OCI-LY7 (cell line): Measurements from ENCODE around the gene MAP7D2. TPM values are rescaled to one million over a fixed set of nuclear protein-coding genes. Genes with fewer than 3 reads are reported as not detected.

Experiments used
- BruUV-seq: library from RNA; stranded (reverse); fragments of 400-500 nt; replicated peaks from 2 replicates; lab custom pipeline; 2021; lab: Mats Ljungman, UMichigan
- CTCF ChIA-PET: fragments of 300-600 bp; sonication (Branson Sonifier 250); formaldehyde crosslinking; loops from one replicate; lab custom pipeline; 2022; ENCODE audit warnings: antibody characterized with exemption; ENCODE audit not compliant: unreplicated experiment; lab: Charles Lee
- POLR2A ChIA-PET: fragments of 300-600 bp; sonication (Branson Sonifier 250); formaldehyde crosslinking; loops from one replicate; lab custom pipeline; 2022; ENCODE audit warnings: antibody characterized with exemption; lab: Charles Lee
- DNase-seq: peaks from one replicate; pipeline ENCODE4 v3.0.0-alpha.2; 2015; ENCODE audit warnings: low spot score
- H2AFZ ChIP-seq: fragments of 200-600 bp; sonication (generic), shearing (Covaris generic); 2 replicates; pipeline ENCODE4 v1.6.1; 2014; ENCODE audit warnings: mild to moderate bottlenecking, antibody characterized with exemption, low read length, moderate library complexity
- H3K27ac ChIP-seq: fragments of 200-600 bp; sonication (generic); 2 replicates; pipeline ENCODE4 v1.5.1; 2014; ENCODE audit warnings: mixed run types, low read depth, mild to moderate bottlenecking, moderate library complexity, low read length, inconsistent platforms; ENCODE audit not compliant: poor library complexity, severe bottlenecking
- H3K36me3 ChIP-seq: fragments of 200-600 bp; sonication (generic); 2 replicates; pipeline ENCODE4 v1.6.1; 2014; ENCODE audit warnings: mild to moderate bottlenecking, antibody characterized with exemption, low read length, moderate library complexity, mixed read lengths; ENCODE audit not compliant: insufficient read depth
- H3K4me1 ChIP-seq: fragments of 200-600 bp; sonication (generic); 2 replicates; pipeline ENCODE4 v1.5.1; 2014; ENCODE audit warnings: mild to moderate bottlenecking, low read length; ENCODE audit not compliant: insufficient read depth, poor library complexity, severe bottlenecking
- H3K4me2 ChIP-seq: fragments of 200-600 bp; sonication (generic); 2 replicates; pipeline ENCODE4 v1.6.1; 2014; ENCODE audit warnings: mild to moderate bottlenecking, low read length
- H3K4me3 ChIP-seq: fragments of 200-600 bp; sonication (generic); 2 replicates; pipeline ENCODE4 v1.5.1; 2014; ENCODE audit warnings: mild to moderate bottlenecking, low read depth, low read length; ENCODE audit not compliant: poor library complexity, severe bottlenecking
- H3K79me2 ChIP-seq: fragments of 200-600 bp; sonication (generic); 2 replicates; pipeline ENCODE4 v1.6.1; 2016; ENCODE audit warnings: low read depth, mild to moderate bottlenecking, low read length, moderate library complexity, mixed read lengths; ENCODE audit not compliant: insufficient read depth
- H3K9me2 ChIP-seq: fragments of 200-600 bp; sonication (generic); 2 replicates; pipeline ENCODE4 v1.6.1; 2016; ENCODE audit warnings: mild to moderate bottlenecking, low read length, mixed read lengths; ENCODE audit not compliant: insufficient read depth
- H3K9me3 ChIP-seq: fragments of 200-600 bp; sonication (generic); 2 replicates; pipeline ENCODE4 v1.6.1; 2014; ENCODE audit warnings: mild to moderate bottlenecking, mixed run types, low read length, mixed read lengths
- H4K20me1 ChIP-seq: fragments of 200-600 bp; sonication (generic); 2 replicates; pipeline ENCODE4 v1.6.1; 2014; ENCODE audit warnings: mild to moderate bottlenecking, antibody characterized with exemption, low read length, moderate library complexity, mixed read lengths; ENCODE audit not compliant: insufficient read depth
- CTCF ChIP-seq: fragments of 200-600 bp; sonication (generic); conservative IDR thresholded peaks from 2 replicates; pipeline ENCODE4 v1.5.1; 2014; ENCODE audit warnings: mild to moderate bottlenecking, antibody characterized with exemption, low read length, moderate library complexity, mixed read lengths
- EZH2phosphoT487 ChIP-seq: fragments of 200-600 bp; sonication (generic); IDR thresholded peaks from 2 replicates; pipeline ENCODE4 v1.6.1; 2018; ENCODE audit warnings: low read depth, borderline replicate concordance, mild to moderate bottlenecking, mixed run types, antibody characterized with exemption, low read length, moderate library complexity, mixed read lengths
- intact Hi-C: fragments of 100-400 bp; cut with micrococcal nuclease; formaldehyde crosslinking; loops from one replicate; pipeline ENCODE4 v1.10.0; 2022; ENCODE audit not compliant: unreplicated experiment
- total RNA-seq, 2 experiments: library from RNA; depleted of rRNA in 1 of 2; stranded (reverse); fragments of >200 nt in 1 of 2; shearing (Covaris generic) in 1 of 2; gene quantifications; 2 replicates each; pipeline ENCODE4 v1.2.3, GENCODE V29; 2014 to 2022

The MAP7D2 gene
- total RNA-seq, 2 experiments from 2014 or later, result 0.13 TPM; not detected in 1

DNA sequence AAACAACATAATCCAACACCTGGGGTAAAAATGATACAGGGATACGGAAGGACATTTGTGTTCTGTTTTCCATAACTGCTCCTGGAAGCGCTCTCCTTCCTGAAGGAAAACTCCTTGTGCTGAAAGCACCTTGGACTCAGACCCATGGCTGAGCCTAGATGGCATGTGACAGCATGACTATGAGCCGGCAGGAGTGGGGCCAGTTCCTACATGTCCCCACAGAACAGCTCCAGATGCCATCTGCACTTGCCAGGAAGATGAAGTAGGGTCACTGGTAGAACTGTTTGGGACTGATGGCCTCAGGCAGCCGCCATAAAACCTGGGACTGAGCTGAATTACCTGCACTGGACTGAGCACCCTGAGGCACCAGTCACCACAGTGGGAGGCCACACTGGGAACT lies 69.8 kb downstream of the MAP7D2 start:
- Histone ChIP-seq H3K9me3 (no peaks in the 10 kb centered on the region), H3K4me2 (no peak overlapping the region), H3K36me3 (no peaks in the 10 kb centered on the region), H4K20me1 (no peaks in the 10 kb centered on the region), H3K27ac (no peak overlapping the region), H3K79me2 (no peaks in the 10 kb centered on the region), H3K4me1 (no peaks in the 10 kb centered on the region), H2AFZ (no peak overlapping the region), H3K4me3 (no peak overlapping the region), H3K9me2 (no peaks in the 10 kb centered on the region)
- BruUV-seq, result no TSS peak
- ChIA-PET CTCF (no interaction called here), POLR2A (no interaction called here)
- DNase-seq, result no peak
- intact Hi-C loops, result no loop called here
- TF ChIP-seq CTCF (no peak), EZH2phosphoT487 (no peak)

DNA sequence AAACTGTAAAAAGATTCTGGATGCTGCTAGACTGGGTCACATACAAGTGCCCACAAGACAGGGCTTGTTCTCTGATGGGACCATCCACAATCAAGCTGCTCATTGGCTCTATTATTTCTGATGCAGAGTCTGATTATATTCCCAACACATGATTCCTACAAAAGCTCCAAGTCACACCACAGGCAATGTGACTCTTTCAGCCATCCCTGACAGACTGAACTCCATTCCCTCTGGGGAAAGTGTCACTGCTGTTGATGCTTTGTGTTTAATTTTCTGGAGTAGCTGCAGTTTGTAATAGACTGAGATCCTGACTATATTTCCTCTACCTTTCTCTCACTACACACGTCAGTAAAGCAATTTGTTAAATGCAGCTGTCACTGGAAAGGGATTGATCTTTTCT lies 70.5 kb downstream of the MAP7D2 start:
- H3K4me1 ChIP-seq, result no peaks in the 10 kb centered on the region
- no peak overlapping the region for H3K4me2 ChIP-seq
- intact Hi-C loops, result no loop called here
- no peak overlapping the region for H2AFZ ChIP-seq
- H3K4me3 ChIP-seq, result no peak overlapping the region
- TF ChIP-seq CTCF (no peak), EZH2phosphoT487 (no peak)
- no peaks in the 10 kb centered on the region for H4K20me1 ChIP-seq
- H3K9me2 ChIP-seq, result no peaks in the 10 kb centered on the region
- H3K36me3 ChIP-seq, result no peaks in the 10 kb centered on the region
- ChIA-PET CTCF (no interaction called here), POLR2A (no interaction called here)
- no TSS peak for BruUV-seq
- H3K27ac ChIP-seq, result no peak overlapping the region
- no peaks in the 10 kb centered on the region for H3K9me3 ChIP-seq
- H3K79me2 ChIP-seq, result no peaks in the 10 kb centered on the region
- no peak for DNase-seq

DNA sequence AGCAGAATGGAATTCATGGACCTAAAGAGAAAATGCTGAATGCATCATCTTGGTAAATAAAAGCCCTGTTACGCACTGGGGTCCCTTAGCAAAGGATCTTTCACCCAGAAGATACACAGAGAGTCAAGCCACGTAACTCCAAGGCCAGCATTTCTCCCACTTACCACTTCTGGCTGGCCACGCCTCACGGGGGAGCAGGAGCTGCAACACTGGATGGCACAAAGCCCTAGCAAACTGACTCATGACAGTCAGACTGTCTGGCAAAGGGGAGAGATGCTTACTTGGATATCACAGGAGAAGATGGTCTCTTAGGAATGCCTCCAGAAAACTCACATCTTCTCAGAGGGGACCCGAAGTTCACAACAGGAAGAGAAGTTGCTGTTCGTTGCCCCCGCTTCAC lies 74.5 kb downstream of the MAP7D2 start:
- BruUV-seq, result no TSS peak
- Histone ChIP-seq H3K27ac (no peak overlapping the region), H4K20me1 (no peaks in the 10 kb centered on the region), H3K36me3 (no peaks in the 10 kb centered on the region), H3K4me1 (no peaks in the 10 kb centered on the region), H3K9me2 (no peaks in the 10 kb centered on the region), H3K9me3 (no peaks in the 10 kb centered on the region), H3K4me3 (no peak overlapping the region), H2AFZ (no peak overlapping the region), H3K79me2 (no peaks in the 10 kb centered on the region), H3K4me2 (no peak overlapping the region)
- intact Hi-C loops, result no loop called here
- no peak for DNase-seq
- CTCF ChIA-PET, result no interaction called here
- POLR2A ChIA-PET, result no interaction called here
- TF ChIP-seq CTCF, result no peak
- TF ChIP-seq EZH2phosphoT487, result no peak
